CD4-positive, alpha-beta T cell treated with Interleukin-6 at 100 ng/mL for 8 hours (primary cell): ENCODE results near the gene UTS2R.
"Not testable (repeated sequence)": the region's sequence is repeated elsewhere in the genome, so short reads cannot be mapped to it uniquely, and the experiment has no call there.

Experiments used
- DNase-seq: peaks from one replicate; pipeline ENCODE4 v3.0.0-alpha.2; 2020; ENCODE audit warnings: mixed read lengths, low spot score

Gene UTS2R

DNA sequence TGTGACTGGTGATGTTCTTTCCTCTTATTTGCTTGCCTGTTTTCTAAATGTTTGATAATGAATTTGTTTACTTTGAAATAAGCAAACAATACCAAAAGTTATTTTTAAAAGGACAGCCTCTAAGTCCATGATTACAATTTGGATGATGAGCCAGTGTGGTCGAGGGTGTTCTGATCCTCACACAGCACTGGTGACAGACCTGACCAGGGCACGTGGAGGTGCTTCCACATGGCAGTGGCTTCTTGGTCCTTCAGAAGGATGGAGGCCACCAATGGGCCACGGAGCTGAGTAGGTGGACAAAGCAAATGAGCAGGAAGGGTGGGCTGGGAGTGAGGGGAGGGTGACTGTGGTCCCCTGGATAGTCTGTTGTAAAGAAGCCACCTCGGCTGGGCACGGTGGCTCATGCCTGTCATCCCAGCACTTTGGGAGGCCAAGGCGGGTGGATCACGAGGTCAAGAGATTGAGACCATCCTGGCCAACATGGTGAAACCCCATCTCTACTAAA lies 16.7 kb upstream of the UTS2R start:
- no peak for DNase-seq

DNA sequence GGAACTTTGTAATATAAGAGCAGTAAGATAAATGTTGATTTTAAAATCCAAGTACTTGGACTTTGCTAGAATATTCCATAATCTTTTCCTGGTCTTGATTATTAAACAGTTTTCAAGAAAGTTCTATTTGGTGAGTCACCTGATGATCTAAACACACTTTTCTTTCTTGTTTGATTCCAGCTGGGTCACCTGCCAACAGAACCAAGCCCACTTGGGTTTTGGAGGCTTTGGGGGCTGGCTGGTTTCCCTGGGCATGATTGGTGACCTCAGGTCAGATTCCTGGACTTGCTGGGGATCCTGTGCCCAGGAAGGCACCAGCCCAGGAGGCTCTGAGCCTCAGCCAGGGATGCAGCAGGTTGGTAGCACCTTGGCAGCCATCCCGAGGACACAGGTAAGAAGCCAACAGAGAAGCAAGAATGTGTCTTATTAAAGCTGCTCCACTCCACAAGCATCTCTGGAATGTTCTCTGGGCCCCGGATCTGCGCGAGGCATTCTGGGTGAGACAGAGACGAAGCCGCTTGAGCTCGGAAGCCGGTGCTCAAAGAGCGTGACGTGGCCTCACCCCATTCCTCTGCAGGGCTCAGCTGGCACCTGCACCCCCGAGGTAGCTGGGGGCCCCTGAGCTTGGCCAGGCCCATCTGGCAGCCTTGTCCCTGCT lies 15.7 kb upstream of the UTS2R start:
- no peak for DNase-seq

DNA sequence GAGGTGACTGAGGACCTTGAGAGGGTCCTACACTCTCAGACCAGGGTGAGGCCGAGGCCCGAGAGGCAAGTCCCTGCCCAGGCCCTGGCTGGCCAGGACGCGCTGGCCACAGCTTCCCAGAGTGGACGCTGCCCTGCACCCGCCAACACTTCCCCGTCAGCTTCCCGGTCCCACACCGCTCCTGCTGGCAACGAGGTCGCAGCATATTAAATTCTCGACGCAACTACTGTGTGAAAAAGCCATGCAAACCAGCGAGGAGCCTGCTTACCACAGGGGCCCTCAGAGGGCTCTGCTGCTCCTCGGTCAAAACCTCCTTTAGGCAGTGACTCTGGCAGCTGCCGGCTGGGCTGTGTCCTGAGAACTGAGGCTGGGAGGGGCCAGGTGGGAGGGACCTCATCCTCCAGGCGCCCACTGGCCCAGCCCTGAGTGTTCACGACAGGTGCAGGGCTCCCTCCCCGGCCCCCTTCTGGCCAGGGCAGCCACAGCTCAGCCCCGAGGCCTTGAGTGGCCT lies 14.7 kb upstream of the UTS2R start:
- DNase-seq, result no peak

- no peak for DNase-seq
Measured at GRCh38 chr17:82357394-82357793, 14.2 kb upstream of the UTS2R start.

DNA sequence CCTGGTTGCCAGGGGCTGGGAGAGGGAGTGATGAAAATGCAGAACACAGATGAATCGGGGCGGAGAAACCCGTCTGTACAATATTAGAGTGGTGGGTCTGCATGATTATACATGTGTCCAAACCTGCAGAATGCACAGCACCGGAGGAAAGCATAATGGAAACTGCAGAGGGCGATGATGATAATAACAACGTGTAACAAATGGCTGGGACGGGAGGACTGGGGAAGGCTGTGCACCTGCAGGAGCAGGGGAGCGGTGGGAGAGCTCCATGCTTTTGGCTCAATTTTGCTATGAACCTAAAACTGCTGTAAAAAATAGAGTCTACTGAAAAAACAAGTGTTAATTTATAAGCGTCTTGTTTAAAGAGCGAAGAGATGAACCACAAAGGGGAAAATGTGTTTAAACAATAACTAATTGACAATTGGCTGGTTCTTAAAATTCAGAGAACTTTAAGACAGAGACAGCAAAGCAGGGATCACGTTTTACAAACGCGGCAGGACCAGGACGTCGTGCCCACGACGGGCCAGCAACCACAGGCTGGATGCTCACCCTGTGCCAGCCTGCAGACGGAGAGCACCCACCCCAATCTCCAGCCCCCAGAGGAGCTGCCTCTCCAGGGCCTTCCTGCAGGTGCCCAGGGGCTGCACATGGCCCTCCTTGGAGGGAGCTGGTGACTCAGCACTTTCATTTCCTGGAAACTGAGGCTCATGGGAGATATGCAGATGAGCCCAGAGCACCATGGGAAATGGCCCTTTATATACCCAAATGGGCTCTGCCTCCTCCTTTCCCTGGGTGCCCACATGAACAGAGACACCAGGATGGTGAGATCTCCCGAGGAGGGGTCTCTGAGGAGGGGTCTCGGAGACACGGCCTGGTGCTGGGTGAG lies 12.9 kb upstream of the UTS2R start, which contains the start of gene TEX19:
TSS of gene TEX19 (plus strand) at position 783 of the 886 bp plus-strand sequence. CDS start 2,904 bp downstream, outside the sequence.
- no peak for DNase-seq

DNA sequence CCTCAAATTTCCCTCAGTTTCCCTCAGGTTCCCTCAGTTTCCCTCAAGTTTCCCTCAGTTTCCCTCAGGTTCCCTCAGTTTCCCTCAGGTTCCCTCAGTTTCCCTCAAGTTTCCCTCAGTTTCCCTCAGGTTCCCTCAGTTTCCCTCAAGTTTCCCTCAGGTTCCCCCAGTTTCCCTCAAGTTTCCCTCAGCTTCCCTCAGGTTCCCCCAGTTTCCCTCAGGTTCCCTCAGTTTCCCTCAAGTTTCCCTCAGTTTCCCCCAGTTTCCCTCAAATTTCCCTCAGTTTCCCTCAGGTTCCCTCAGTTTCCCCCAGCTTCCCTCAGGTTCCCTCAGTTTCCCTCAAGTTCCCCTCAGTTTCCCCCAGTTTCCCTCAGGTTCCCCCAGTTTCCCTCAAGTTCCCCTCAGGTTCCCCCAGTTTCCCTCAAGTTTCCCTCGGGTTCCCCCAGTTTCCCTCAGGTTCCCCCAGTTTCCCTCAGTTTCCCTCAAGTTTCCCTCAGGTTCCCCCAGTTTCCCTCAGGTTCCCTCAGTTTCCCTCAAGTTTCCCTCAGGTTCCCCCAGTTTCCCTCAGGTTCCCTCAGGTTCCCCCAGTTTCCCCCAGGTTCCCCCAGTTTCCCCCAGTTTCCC lies 12.0 kb upstream of the UTS2R start:
- DNase-seq, result not testable (repeated sequence)

DNA sequence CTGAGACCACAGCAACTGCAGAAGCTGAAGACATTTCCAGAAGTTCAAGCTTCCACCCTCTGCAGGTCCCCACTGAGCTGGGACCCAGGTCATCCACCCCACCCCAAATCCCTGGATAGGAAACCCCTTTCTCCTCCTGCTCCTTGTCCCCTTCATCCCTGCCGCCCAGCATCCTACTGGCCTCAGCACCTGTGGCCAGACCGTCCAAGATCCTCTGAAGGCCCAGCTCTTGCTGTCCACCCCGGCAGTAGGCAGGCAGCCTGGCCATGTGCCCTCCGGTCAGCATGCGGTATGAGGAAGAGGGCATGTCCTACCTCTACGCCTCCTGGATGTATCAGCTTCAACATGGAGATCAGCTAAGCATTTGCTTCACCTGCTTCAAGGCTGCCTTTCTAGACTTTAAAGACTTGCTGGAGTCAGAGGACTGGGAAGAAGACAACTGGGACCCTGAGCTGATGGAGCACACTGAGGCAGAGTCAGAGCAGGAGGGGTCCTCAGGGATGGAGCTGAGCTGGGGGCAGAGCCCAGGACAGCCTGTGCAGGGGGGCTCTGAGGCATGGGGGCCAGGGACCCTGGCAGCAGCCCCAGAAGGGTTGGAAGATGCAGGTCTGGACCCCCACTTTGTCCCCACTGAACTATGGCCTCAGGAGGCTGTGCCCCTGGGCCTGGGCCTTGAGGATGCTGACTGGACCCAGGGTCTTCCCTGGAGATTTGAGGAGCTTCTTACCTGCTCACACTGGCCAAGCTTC lies 9.5 kb upstream of the UTS2R start:
- DNase-seq, result no peak

GRCh38 chr17:82365606-82366295 lies 5.8 kb upstream of the UTS2R start:
- no peak for DNase-seq

DNA sequence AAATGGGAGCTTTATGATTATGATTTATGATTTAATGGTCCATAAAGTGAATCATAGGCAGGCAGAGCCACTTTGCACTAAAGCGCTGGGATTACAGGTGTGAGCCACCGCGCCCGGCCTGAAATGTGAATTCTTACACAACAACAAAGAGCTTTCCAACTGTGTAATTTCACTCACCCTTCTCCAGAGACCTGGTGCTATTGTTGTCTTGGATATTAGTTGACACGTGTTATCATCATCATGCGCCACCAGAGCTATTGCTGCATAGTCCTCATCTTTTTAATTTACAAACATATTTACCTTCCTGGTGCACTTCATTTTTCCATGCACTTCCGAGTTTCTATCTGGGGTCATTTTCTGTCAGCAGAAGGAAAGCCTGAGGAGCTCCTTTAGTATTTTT lies 4.8 kb upstream of the UTS2R start:
- no peak for DNase-seq

DNA sequence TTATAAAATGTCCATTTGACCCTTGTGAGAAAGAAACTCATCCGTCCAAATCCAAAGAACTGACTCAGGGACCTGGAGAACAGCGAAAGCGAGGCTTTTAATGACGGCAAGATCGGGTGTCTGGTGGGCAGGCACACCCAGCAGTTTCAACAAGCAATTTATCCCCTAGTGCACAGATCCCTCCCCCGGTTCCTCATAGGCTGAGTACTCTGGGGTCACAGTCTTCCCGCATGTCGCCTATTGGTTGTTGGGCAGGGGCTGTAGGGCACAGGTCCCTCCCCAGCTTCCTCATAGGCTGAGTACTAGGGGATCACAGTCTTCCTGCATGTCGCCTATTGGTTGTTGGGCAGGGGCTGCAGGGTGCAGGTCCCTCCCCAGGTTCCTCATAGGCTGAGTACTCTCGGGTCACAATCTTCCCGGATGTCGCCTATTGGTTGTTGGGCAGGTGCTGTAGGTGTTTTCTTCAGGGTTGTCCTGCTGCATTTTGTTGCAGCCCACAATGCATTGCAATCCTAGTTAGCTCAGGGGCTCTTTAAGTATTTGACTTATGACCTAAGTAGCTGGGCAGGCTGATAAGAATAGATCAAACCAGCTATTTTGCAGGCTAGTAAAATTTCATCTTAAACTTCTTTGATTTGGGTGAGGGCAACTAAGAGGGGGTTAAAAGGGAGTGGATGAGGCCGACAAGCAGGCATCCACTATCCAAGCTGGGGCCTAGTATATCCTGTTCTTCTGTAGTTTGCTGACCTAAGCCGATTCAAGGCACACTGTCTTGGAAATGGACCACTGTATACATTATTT lies 3.6 kb upstream of the UTS2R start:
- no peak for DNase-seq

GRCh38 chr17:82369211-82369610 lies 2.4 kb upstream of the UTS2R start:
- DNase-seq, result no peak

DNA sequence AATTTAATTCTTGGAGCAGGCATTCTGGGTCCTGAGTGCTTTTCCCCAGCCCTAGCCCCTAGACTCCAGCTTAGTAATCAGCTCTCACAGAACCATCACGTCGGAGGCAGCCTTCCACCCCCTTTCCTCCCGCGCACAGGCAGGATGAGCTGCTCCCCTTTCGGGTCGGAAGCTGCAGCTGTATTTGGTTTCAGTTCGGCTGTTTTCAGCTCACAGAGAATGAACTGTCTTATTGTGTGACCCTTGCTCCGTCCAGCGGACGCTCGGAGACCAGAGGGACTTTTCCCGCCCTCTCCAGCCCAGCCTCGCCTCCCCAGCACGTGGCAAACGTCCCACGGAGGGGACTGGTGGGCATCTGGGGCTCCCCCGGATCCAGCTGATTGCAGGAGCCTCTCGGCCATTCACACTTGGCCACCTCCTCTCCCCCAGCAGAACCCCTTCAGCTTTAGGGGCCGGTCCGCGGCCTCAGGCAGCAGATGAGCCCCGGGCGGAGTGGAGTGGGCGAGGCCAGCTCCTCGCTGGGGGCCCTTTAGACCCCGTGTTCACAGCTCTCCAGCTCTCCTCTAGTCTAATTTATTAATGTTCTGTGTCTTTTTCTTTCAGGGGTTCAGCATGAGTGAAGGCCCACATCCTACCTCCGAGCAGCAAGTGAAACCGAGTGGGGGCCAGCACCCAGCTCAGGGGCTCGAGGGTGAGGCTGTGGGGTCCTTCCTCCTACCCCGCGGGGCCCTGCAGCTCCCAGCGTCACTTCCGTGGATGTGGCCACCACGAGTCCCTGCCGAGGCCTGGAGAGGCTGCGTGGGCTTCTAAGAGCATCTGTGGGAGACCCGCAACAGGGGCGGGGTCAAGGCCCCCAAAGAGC lies 863 bp upstream of the UTS2R start:
- no peak for DNase-seq

DNA sequence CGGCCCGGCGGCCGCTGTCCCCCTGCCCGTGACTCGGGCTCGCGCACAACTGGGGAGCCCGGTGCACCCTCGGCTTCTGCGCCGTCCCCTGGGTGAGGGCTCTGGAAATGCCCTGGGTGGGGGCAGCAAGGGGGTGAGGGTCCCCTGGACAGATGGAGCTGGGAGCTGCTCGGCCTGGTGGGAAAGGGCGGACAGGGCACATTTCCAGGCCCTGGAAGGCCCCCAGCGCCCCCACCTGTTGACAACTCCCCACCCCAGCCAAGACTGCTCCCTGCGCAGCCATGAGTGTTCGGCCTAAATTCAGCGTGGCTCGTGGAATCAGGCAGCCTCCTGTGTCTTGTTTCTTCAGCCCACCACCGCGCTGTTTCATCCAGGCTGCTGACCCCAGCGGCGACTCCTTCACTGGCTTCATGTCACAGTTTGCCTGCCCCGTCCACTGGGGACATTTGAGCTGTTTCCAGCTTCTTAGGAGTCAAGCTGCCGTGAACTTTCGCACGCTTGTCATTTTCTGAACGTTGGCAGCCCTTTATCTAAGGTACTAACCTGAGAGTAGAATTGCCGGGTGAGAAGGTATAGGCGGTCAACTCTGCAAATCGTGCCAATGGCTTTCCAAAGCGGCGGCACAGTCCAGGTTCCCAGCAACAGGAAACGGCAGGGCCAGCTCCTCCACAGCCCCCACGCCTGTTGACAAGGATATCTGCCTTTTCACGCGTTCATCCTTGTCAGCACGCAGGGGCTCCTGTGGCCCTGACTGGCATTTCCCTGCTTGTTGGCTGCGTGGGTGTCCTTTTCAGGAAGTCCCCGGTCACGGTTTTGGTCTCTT lies 895 bp downstream of the UTS2R start:
- DNase-seq, result no peak

DNA sequence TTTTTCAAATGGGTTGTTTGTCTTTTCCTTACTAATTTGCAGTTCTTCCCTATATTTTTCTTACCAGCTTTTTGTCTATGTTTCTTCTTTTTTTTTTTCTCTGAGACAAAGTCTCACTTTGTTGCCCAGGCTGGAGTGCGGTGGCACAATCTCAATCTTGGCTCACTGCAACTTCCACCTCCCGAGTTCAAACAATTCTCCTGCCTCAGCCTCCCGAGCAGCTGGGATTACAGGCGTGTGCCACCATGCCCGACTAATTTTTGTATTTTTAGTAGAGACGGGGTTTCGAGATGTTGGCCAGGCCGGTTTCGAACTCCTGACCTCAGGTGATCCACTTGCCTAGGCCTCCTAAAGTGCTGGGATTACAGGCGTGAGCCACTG lies 1.5 kb downstream of the UTS2R start:
- DNase-seq, result not testable (repeated sequence)

DNA sequence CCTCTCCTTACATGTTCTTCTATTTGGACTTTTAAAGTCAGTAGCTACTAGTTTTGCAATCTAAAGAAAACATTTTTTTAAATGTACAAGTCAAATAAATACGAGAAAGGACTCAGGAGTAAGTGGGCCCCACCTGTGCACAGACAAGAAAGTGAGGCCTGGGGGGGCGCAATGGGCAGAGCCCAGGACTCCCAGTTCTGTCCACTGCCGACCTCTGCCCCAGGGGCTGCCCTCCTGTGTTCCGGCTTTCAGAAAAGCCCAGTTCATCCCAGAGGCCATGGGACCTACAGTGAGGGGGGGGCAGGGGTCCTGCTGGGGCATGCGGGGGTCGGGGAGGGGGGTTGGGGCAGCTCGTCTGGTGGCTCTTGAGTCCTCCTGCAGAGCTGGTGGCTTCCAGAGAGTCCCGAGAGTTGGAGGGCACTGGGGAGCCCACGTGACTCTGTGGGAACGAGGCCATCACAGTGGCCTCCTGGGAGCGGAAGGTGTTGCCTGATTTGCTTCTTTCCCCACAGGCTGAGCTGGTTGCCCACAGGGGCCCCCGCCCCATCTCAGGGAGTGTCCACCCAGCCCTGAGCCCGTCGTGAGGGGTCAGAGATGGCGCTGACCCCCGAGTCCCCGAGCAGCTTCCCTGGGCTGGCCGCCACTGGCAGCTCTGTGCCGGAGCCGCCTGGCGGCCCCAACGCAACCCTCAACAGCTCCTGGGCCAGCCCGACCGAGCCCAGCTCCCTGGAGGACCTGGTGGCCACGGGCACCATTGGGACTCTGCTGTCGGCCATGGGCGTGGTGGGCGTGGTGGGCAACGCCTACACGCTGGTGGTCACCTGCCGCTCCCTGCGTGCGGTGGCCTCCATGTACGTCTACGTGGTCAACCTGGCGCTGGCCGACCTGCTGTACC lies 2.4 kb downstream of the UTS2R start:
- DNase-seq, result no peak

GRCh38 chr17:82374626-82375331 lies 3.2 kb downstream of the UTS2R start:
- no peak for DNase-seq
